Common myeloid progenitor, CD34-positive (primary cell): ENCODE results near the gene CZIB.

Source experiments
- CTCF ChIA-PET: fragments of 350-600 bp; sonication (Branson Sonifier 250); formaldehyde crosslinking; loops from one replicate; lab custom pipeline; 2021; ENCODE audit warnings: antibody characterized with exemption; lab: Charles Lee
- POLR2A ChIA-PET: fragments of 350-600 bp; sonication (Branson Sonifier 250); formaldehyde crosslinking; loops from one replicate; lab custom pipeline; 2021; ENCODE audit warnings: antibody characterized with exemption; lab: Charles Lee
- DNase-seq, 3 donors: peaks; one replicate each; pipeline versions ENCODE4 v3.0.0 to v3.0.0-alpha.2; 2013
- H3K27ac ChIP-seq, 2 experiments: 1 replicate in 1 of 2; 2 replicates in 1 of 2; pipeline ENCODE4 v1.7.0; 2013; ENCODE audit warnings: inconsistent platforms in 2 of 2, low read length in 2 of 2, mild to moderate bottlenecking in 2 of 2, low read depth in 1 of 2, moderate library complexity in 1 of 2; ENCODE audit not compliant: severe bottlenecking in 2 of 2, insufficient read depth in 1 of 2, poor library complexity in 1 of 2
- H3K27me3 ChIP-seq, 5 experiments: replicated peaks in 2 of 5; 1 replicate in 3 of 5; 2 replicates in 2 of 5; pipeline versions ENCODE4 v1.6.1 to v1.7.0; 2013; ENCODE audit warnings: low read length in 4 of 5, mild to moderate bottlenecking in 2 of 5, moderate library complexity in 2 of 5, inconsistent platforms in 1 of 5; ENCODE audit not compliant: insufficient read depth in 5 of 5, control insufficient read depth in 4 of 5
- H3K36me3 ChIP-seq, 4 experiments: 1 replicate in 2 of 4; 2 replicates in 2 of 4; pipeline versions ENCODE4 v1.6.1 to v1.7.0; 2013; ENCODE audit warnings: low read length in 3 of 4, control low read depth in 1 of 4, mild to moderate bottlenecking in 1 of 4; ENCODE audit not compliant: control insufficient read depth in 4 of 4, insufficient read depth in 4 of 4
- H3K4me1 ChIP-seq, 4 experiments: 1 replicate in 3 of 4; 2 replicates in 1 of 4; pipeline versions ENCODE4 v1.6.1 to v1.7.1; 2013; ENCODE audit warnings: low read length in 3 of 4, mild to moderate bottlenecking in 3 of 4, control low read depth in 1 of 4, inconsistent platforms in 1 of 4, moderate library complexity in 1 of 4; ENCODE audit not compliant: control insufficient read depth in 4 of 4, insufficient read depth in 4 of 4; ENCODE audit errors: control extremely low read depth in 1 of 4
- H3K4me3 ChIP-seq, 7 experiments: 1 replicate in 4 of 7; 2 replicates in 3 of 7; pipeline versions ENCODE4 v1.5.1 to v1.7.0; 2013; ENCODE audit warnings: mild to moderate bottlenecking in 7 of 7, low read length in 6 of 7, moderate library complexity in 6 of 7, inconsistent platforms in 2 of 7, low read depth in 2 of 7, control low read depth in 1 of 7; ENCODE audit not compliant: insufficient read depth in 4 of 7, control insufficient read depth in 1 of 7; ENCODE audit errors: extremely low read depth in 1 of 7
- H3K9me3 ChIP-seq, 5 experiments: 1 replicate in 4 of 5; 2 replicates in 1 of 5; pipeline versions ENCODE4 v1.6.1 to v1.7.1; 2013; ENCODE audit warnings: low read length in 4 of 5, mild to moderate bottlenecking in 2 of 5, inconsistent platforms in 1 of 5, low read depth in 1 of 5, moderate library complexity in 1 of 5; ENCODE audit not compliant: control insufficient read depth in 4 of 5, insufficient read depth in 2 of 5; ENCODE audit errors: control extremely low read depth in 1 of 5
- WGBS: methylation state at CpG from one replicate; pipeline ENCODE4 v1.1.5; 2013; ENCODE audit not compliant: insufficient coverage; 5-methylcytosine and 5-hydroxymethylcytosine counted together

The CZIB gene

DNA sequence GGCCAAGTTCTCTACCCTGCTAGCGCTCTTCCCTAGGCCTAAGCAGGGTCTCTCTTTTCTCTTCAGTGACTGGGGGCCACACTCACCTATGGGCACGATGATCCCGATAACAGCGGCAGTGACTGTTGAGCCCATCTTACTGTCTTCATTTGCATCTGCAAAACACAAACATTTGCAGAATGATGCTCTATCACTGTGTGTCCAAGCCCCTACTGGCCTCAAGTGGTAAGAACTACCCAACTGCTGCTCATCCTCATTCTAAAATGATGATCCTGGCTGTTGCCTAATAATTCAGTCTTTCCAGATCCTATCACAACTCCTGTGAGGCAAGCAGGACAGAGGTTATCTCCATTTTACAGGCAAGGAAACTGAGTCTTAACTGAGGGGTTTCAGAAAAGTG is 34.6 kb upstream of the CZIB start:
- 96% methylated on average over 4 of the region's 4 CpGs for WGBS
- no peak for DNase-seq
- Histone ChIP-seq H3K27me3 (no peaks in the 10 kb centered on the region), H3K27ac (no peak overlapping the region), H3K4me3 (no peak overlapping the region), H3K9me3 (no peaks in the 10 kb centered on the region), H3K36me3 (peaks cover 19 to 89% (median 44%) of the 10 kb centered on the region in 4 experiments), H3K4me1 (no peaks in the 10 kb centered on the region)
- CTCF ChIA-PET: interaction anchor here (1.6 kb wide), 1 partner anchor 23 kb away, joined by 7 read pairs; no protein-coding TSS in a partner anchor
- POLR2A ChIA-PET: no interaction called here

DNA sequence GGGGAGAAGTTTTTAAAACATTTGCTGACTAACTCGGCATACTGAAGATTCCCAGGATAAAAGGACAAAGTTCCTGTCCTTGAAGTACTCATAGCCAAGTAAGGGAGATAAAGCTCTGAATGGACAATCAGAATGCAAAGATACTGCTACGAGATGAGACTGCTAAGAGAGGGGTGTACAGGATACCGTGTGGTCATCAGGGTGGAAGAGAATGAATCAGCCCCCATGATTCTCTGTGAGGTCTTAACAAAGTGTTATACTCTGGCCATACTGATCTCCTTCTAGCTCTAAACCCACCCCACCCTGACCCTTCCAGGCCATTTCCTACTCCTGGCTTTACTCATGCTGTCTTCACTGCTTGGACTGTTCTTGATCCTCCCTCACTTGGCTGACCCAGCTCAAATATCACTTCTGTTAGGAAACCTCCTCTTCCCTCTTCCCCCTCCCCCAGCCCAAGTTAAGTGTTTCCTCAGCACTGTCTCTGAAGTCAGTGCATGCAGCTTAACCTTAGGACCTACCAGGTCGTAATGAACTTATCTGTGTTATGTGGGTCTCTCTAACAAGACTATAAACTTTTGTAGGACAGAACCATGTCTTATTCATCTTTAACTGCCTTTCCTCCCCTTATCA is 33.7 kb upstream of the CZIB start:
- H3K9me3 ChIP-seq: no peaks in the 10 kb centered on the region
- 94% methylated on average over 3 of the region's 4 CpGs for WGBS
- H3K27ac ChIP-seq: no peak overlapping the region
- H3K27me3 ChIP-seq: no peaks in the 10 kb centered on the region
- DNase-seq: no peak
- ChIA-PET CTCF (interaction anchor here (1.6 kb wide), 1 partner anchor 24 kb away, joined by 7 read pairs; no protein-coding TSS in a partner anchor), POLR2A (no interaction called here)
- H3K4me3 ChIP-seq: no peak overlapping the region
- no peaks in the 10 kb centered on the region for H3K4me1 ChIP-seq
- H3K36me3 ChIP-seq: peaks cover 19 to 89% (median 45%) of the 10 kb centered on the region in 4 experiments

DNA sequence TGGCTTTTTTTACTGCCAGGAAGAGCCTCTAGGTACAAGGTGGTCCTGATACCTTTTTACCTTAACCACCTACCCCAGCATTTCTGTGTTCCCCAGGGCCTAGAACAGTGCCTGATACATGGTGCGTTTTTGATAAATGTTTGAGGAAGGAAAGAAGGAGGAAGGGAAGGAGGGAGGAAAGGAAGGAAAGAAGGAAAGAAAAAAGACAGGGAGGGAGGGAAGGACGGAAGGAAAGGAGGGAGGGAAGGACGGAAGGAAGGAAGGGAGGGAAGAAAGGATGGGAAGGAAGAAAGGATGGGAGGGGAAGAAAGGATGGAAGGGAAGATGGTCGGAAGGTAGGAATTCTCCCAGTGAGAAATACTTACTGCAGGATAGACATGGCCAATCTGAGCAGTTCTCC is 29.9 kb upstream of the CZIB start:
- H3K36me3 ChIP-seq: peaks cover 15 to 87% (median 45%) of the 10 kb centered on the region in 4 experiments
- 97% methylated on average over 4 of the region's 4 CpGs for WGBS
- DNase-seq: no peak
- CTCF ChIA-PET: interaction anchor here (0.9 kb wide), 1 partner anchor 219 kb away, joined by 3 read pairs; no protein-coding TSS in a partner anchor
- no peaks in the 10 kb centered on the region for H3K27me3 ChIP-seq
- POLR2A ChIA-PET: no interaction called here
- no peak overlapping the region for H3K4me3 ChIP-seq
- no peak overlapping the region for H3K27ac ChIP-seq
- no peaks in the 10 kb centered on the region for H3K4me1 ChIP-seq
- no peaks in the 10 kb centered on the region for H3K9me3 ChIP-seq

DNA sequence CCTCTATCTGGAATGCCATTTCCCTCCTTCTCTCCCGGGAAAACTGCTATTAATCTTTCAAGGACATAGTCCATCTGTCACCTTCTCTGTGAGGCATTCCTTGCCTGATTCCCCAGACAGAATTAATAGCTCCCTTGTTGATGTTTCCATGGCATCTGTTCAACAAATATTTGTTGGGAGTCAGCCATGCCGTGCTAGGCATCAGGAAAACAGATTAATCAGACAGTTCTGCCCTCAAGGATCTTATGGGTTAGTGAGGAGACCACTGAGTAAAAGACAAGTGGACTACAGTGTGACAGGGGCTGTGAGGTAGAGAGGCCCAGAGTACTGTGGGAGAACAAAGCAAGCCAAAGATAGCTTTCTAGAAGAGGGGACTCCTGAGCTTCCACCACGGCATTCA is 29.3 kb upstream of the CZIB start:
- no peaks in the 10 kb centered on the region for H3K27me3 ChIP-seq
- H3K36me3 ChIP-seq: peaks cover 10 to 87% (median 42%) of the 10 kb centered on the region in 4 experiments
- H3K4me1 ChIP-seq: no peaks in the 10 kb centered on the region
- CTCF ChIA-PET: interaction anchor here (1.0 kb wide), 1 partner anchor 18 kb away, joined by 4 read pairs; no protein-coding TSS in a partner anchor
- WGBS: 100% methylated on average over 2 of the region's 3 CpGs
- no peak overlapping the region for H3K27ac ChIP-seq
- no peak for DNase-seq
- no peaks in the 10 kb centered on the region for H3K9me3 ChIP-seq
- POLR2A ChIA-PET: no interaction called here
- no peak overlapping the region for H3K4me3 ChIP-seq

DNA sequence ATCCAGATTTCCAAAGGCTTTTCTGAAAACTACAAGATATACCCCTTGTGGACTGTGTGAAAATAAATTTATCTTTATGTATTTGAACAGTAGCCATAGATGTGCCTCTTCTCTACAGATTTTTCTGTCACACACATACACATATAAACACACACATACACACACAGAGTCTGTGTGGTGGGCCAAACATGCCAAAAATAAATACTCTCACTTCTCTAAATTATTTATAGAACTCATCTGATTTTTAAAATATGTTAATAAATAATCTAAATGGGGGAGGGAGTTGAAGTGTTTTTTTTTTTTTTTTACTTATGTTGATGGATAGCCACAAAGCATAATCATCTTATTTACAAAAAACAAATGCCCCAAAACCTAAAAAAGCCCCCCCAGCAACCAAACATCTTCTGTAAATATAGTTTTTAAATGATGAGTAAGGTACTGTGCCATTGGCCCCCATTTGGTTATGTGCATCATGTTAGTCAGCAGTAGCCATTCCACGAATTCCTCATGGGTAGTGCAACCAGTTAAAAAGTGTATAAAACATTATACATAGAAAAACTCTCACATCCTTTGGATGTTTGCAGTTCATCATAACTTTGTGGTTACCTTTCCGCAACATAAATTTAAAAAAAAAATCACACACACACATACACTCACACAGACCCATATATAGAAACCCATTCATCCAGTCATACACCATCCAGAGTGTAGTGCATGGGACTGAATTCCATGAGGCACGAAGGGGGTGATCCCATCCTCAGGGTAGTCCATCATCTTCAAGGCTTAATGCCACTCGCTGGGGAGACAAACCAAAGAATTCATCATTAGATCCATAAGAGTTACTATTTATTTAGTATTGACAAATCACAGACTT is 26.1 kb upstream of the CZIB start:
- no peak for DNase-seq
- Histone ChIP-seq H3K36me3 (peaks cover 5 to 70% (median 38%) of the 10 kb centered on the region in 4 experiments), H3K27ac (no peak overlapping the region), H3K27me3 (no peaks in the 10 kb centered on the region), H3K4me3 (no peak overlapping the region), H3K9me3 (no peaks in the 10 kb centered on the region), H3K4me1 (peaks cover 0 to 6% (median 2%) of the 10 kb centered on the region in 4 experiments)
- CTCF ChIA-PET: no interaction called here
- no CpG with 5 or more reads among the region's 4 CpGs for WGBS
- POLR2A ChIA-PET: no interaction called here

DNA sequence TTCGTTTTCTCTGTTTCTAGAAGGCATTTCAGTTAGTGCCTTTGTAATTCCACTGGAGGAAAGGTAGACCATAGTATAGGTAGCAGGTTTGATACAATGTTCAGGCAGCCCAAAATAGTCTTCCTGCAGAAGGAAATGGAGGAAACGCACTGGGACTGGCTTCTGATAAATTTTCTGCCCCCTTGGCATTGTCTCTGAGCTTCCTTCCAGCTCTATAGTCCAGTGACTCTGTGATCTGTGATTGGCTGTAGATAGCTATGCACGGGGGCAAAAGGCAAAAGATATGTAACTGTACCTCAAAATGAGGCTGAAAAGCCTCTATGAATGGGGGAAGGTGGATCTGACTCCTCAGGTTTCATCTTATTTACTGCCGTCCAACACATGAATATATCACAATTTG is 23.7 kb upstream of the CZIB start:
- ChIA-PET POLR2A (no interaction called here), CTCF (no interaction called here)
- Histone ChIP-seq H3K4me3 (no peak overlapping the region), H3K36me3 (peaks cover 0 to 47% (median 17%) of the 10 kb centered on the region in 4 experiments), H3K27ac (no peak overlapping the region), H3K27me3 (no peaks in the 10 kb centered on the region), H3K4me1 (peaks cover under 1 to 7% (median 2%) of the 10 kb centered on the region in 4 experiments), H3K9me3 (no peaks in the 10 kb centered on the region)
- no peak for DNase-seq
- WGBS: 10% methylated on average over 4 of the region's 4 CpGs

DNA sequence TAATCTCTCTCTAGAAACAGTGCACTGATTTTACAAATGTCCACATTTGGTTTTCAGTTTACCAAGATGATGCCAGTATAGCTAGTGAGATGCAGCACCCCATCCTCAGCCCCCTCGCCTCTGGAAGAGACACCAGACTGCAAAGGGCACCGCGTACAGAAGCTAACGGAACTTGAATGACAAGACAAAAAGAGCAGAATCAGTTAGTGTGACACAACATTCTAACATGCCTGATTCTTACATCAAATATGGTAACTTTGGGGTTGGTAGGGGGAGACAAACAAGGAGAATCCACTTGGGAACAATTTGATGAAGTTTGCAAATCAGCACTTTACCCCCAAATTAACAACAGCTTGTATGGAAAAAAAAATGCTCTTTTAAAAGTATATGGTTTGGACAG is 21.9 kb upstream of the CZIB start:
- no peak overlapping the region for H3K27ac ChIP-seq
- CTCF ChIA-PET: no interaction called here
- H3K4me1 ChIP-seq: peaks cover 5 to 20% (median 10%) of the 10 kb centered on the region in 4 experiments
- WGBS: 93% methylated on average over 3 of the region's 4 CpGs
- H3K27me3 ChIP-seq: no peaks in the 10 kb centered on the region
- H3K36me3 ChIP-seq: peaks cover 0 to 29% (median 10%) of the 10 kb centered on the region in 4 experiments
- H3K4me3 ChIP-seq: no peak overlapping the region
- no peaks in the 10 kb centered on the region for H3K9me3 ChIP-seq
- POLR2A ChIA-PET: no interaction called here
- no peak for DNase-seq
